BJ (cell line): Measurements from ENCODE around the gene SERGEF. TPM values are rescaled to one million over a fixed set of nuclear protein-coding genes. Genes with fewer than 3 reads are reported as not detected.

Source experiments
- CTCF ChIA-PET: fragments of 350-600 bp; formaldehyde crosslinking; extraction: SDS; loops from one replicate; lab custom pipeline; 2021; ENCODE audit warnings: antibody characterized with exemption, inconsistent platforms; lab: Yijun Ruan, JAX
- POLR2A ChIA-PET: fragments of 300-600 bp; sonication (Branson Sonifier 250); formaldehyde crosslinking; extraction: SDS; loops from one replicate; lab custom pipeline; 2021; ENCODE audit warnings: antibody characterized with exemption; lab: Charles Lee
- DNase-seq: peaks from one replicate; pipeline ENCODE4 v3.0.0-alpha.2; 2011; ENCODE audit warnings: low read depth
- H3K27me3 ChIP-seq: 2 replicates; pipeline ENCODE4 v1.6.0; 2011; ENCODE audit warnings: low read length; ENCODE audit not compliant: control insufficient read depth, insufficient read depth
- H3K36me3 ChIP-seq: 2 replicates; pipeline ENCODE4 v1.5.1; 2011; ENCODE audit warnings: low read length; ENCODE audit not compliant: control insufficient read depth, insufficient read depth
- H3K4me3 ChIP-seq: 2 replicates; pipeline ENCODE4 v1.5.1; 2011; ENCODE audit warnings: low read depth, mild to moderate bottlenecking, control low read depth, low read length
- polyA plus RNA-seq: library from polyadenylated mRNA; depleted of rRNA; stranded (reverse); fragments of >200 nt; gene quantifications from 2 replicates; pipeline ENCODE4 v1.2.3, GENCODE V29; 2011
- TF ChIP-seq, protein P1 (sequence below): IDR thresholded peaks from 2 replicates; pipeline ENCODE4 v1.5.1; 2011; ENCODE audit warnings: low read depth, mild to moderate bottlenecking, control low read depth, inconsistent platforms, low read length, moderate library complexity; ENCODE audit not compliant: insufficient read depth

The SERGEF gene
- polyA plus RNA-seq, 1 experiment, result 17.4 TPM

- POLR2A ChIA-PET, result interaction anchor here (0.7 kb wide), 1 partner anchor 9 kb away, joined by 3 read pairs; no protein-coding TSS in a partner anchor
- H3K36me3 ChIP-seq, result no peaks in the 10 kb centered on the region
- DNase-seq, result no peak
- no peak overlapping the region for H3K4me3 ChIP-seq
- CTCF ChIA-PET, result interaction anchor here (1.2 to 7.2 kb wide), 4 partner anchors 51 to 205 kb away, joined by 3 to 65 read pairs (median 6); no protein-coding TSS in a partner anchor
- TF ChIP-seq, protein P1, sequence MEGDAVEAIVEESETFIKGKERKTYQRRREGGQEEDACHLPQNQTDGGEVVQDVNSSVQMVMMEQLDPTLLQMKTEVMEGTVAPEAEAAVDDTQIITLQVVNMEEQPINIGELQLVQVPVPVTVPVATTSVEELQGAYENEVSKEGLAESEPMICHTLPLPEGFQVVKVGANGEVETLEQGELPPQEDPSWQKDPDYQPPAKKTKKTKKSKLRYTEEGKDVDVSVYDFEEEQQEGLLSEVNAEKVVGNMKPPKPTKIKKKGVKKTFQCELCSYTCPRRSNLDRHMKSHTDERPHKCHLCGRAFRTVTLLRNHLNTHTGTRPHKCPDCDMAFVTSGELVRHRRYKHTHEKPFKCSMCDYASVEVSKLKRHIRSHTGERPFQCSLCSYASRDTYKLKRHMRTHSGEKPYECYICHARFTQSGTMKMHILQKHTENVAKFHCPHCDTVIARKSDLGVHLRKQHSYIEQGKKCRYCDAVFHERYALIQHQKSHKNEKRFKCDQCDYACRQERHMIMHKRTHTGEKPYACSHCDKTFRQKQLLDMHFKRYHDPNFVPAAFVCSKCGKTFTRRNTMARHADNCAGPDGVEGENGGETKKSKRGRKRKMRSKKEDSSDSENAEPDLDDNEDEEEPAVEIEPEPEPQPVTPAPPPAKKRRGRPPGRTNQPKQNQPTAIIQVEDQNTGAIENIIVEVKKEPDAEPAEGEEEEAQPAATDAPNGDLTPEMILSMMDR, result no peak
- H3K27me3 ChIP-seq, result no peaks in the 10 kb centered on the region
Measured at GRCh38 chr11:17774232-17775034, 238.4 kb downstream of the SERGEF start.

DNA sequence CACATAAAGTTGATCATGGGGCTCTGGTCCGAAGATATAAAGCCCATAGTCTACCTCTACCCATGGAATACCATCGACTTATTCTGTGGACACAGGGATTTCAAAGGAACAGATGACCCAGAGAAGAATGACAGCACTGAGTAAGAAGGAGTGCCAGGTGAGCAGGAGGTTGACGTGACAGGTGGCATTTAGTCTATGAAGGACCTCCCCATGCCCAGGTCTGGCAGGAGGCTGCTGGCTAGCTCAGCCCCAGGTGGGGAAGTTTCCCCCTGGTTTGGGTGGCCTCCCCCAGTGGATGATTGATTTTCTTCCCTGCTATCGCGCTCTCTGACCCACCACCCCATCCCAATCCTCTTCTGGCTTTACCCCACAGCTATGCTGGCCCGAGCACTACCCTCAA, 239.2 kb downstream of the SERGEF start:
- CTCF ChIA-PET, result interaction anchor here (1.2 to 7.2 kb wide), 4 partner anchors 50 to 206 kb away, joined by 3 to 65 read pairs (median 6); no protein-coding TSS in a partner anchor
- H3K36me3 ChIP-seq, result no peaks in the 10 kb centered on the region
- POLR2A ChIA-PET, result no interaction called here
- H3K4me3 ChIP-seq, result no peak overlapping the region
- TF ChIP-seq, protein P1, result no peak
- DNase-seq, result no peak
- H3K27me3 ChIP-seq, result no peaks in the 10 kb centered on the region

GRCh38 chr11:17772704-17773600, 239.9 kb downstream of the SERGEF start:
- ChIA-PET CTCF (interaction anchor here (2.3 to 7.2 kb wide), 2 partner anchors 200 to 206 kb away, joined by 9 to 65 read pairs; no protein-coding TSS in a partner anchor), POLR2A (no interaction called here)
- Histone ChIP-seq H3K36me3 (no peaks in the 10 kb centered on the region), H3K4me3 (no peak overlapping the region), H3K27me3 (no peaks in the 10 kb centered on the region)
- TF ChIP-seq, protein P1, result no peak
- no peak for DNase-seq

GRCh38 chr11:17771841-17772401, 240.9 kb downstream of the SERGEF start:
- Histone ChIP-seq H3K27me3 (no peaks in the 10 kb centered on the region), H3K4me3 (no peak overlapping the region), H3K36me3 (no peaks in the 10 kb centered on the region)
- POLR2A ChIA-PET, result no interaction called here
- TF ChIP-seq, protein P1, result no peak
- no peak for DNase-seq
- CTCF ChIA-PET, result interaction anchor here (1.6 to 7.2 kb wide), 5 partner anchors 10 to 208 kb away, joined by 6 to 65 read pairs (median 9); no protein-coding TSS in a partner anchor
